Measurements from ENCODE around the gene ENAM.
"Not testable (repeated sequence)": the region's sequence is repeated elsewhere in the genome, so short reads cannot be mapped to it uniquely, and the experiment has no call there.

The ENAM gene

DNA sequence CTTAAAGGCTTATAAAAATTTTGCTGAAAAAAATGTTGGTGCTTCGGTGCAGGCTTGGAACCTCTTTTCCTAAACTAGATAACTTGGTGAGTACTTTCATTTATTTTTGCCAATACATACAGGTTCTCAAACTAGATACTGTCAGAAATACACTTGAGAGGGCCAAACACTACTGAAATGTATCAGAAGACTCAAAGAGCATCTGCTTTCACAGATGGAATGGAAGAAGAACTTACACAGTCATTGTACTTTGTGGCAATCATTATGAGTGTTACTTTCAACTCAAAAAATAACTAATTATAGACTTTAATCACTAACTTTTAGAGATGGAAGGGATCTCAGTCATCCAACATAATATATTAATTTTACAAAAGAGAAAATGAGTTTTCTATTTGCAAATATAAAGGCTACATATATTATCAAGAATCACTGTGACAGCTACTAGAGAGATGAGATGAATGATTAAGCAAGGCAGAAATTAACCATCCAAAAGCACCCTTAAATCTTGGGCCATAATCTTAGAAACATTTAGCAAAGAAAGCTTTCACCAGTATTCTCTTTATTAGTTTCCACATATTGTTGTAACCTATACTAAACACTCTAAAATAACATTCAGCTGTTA is 1.0 kb downstream of the ENAM start:
- DNase-seq (ENCODE audit: low read depth in 2 of 2), result no peak

DNA sequence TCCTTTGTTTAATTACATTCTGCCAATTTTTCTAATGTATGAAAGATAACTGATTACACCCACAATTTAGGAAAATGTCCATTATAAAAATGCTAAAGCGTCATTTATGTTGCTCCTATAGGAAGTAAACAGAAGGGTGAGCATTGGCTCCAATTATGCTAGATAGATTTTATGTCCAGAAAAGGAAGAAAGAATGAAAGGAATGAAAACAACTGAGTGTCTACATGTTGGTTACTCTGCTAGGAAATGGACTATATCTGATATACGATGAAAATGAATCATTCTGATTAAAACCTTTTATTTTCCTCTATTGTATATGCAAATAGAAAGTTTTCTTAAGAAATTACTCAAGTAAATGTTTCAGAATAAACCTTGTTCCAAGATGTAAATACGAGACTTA is 1.6 kb downstream of the ENAM start:
- DNase-seq (ENCODE audit: low read depth in 2 of 2), result no peak

DNA sequence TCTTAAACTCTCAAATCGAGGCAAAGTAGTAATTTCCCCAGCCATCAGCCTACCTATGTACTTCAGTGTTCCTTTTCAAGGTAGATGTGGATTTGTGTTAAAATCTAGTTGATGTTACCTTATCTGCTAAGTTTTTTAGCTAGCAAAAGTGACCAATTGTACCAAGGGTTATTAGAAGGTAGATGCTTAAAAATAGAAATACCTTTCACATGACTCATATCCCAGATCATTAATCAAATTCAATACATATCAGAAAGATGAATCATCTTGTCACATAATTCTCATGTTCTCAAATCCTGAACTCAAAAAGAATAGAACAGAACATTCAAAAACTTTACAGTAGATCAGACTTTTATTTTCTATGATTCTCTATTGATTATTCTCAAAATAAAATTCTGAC is 3.5 kb downstream of the ENAM start:
- DNase-seq (ENCODE audit: low read depth in 2 of 2), result no peak

DNA sequence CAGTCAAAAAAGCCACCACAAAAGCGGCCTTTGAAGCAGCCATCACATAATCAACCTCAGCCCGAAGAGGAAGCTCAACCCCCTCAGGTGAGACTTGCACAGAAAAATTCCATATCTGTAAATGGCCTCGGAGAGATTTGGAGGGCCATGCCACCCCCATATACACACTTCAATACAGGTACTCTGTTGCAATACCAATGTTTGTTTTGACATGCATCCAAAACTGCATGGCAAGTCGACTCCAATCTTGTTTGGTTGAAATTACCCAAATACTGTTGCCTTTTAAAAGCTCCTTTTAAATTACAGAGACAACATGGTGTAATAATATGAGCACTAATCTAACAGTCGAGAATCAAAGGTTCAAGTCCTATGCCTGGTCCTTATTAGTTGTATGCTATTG is 5.9 kb downstream of the ENAM start:
- no peak for DNase-seq (ENCODE audit: low read depth in 2 of 2)

DNA sequence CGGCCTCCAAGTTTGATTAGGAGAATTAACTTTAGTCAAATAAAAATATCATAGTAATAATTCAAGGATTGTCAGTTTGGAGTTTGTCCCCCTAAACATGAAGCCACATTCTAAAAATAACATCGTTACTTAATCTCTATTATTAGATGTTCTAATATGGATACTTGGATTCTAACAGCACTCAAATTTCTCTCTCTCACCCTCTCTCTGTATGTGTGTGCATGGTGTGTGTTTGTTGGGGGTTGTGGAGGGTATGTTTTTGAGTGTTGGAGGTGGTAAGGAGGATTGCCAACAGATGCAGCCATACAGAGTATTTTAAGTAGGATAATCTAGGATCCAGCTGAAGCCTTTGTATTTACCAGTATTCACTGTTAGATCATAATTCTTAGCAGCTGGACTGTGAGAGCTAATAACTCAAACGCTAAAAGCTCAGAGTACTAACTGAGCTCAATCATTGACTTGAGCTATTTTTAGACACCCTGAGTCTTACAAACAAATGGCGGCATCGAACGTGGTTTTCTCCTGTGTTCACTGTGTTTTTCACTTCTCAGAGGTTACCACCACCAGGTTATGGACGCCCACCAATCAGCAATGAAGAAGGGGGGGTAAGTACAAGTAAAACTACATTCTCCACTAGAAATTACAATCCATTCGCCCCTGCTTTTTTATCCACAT is 8.8 kb downstream of the ENAM start:
- DNase-seq (ENCODE audit: low read depth in 2 of 2), result no peak

DNA sequence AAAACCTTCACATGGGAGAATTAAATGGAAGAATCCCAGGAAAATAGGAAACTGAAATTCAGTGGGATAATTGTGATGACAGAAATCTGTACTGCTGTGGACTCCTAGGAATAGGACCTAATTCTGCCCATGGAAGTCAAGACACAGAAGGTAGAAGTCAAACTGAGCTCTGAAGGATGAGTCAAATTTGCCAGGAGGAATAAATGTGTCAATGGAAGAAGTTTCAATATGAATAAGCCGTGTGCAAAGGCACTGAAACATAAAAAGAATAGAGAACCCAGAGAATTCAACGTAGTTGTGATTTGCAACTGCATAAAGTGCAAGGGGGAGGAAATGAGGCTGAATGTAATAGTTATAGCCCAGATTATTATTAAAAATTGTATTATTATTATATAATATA is 11.6 kb downstream of the ENAM start:
- DNase-seq (ENCODE audit: low read depth in 2 of 2), result no peak

DNA sequence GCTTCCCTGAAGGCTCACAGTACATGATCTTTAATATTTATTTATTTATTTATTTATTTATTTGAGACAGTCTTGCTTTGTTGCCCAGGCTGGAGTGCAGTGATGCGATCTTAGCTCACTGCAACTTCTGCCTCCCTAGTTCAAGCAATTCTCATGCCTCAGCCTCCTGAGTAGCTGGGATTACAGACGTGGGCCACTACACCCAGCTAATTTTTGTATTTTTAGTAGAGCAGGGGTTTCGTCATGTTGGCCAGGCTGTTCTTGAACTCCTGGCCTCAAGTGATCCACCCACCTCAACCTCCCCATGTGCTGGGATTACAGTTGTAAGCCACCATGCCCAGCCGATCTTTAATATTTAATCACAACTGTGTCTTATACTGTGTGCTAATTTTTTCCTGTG is 22.2 kb downstream of the ENAM start:
- DNase-seq (ENCODE audit: low read depth in 2 of 2), result not testable (repeated sequence)

DNA sequence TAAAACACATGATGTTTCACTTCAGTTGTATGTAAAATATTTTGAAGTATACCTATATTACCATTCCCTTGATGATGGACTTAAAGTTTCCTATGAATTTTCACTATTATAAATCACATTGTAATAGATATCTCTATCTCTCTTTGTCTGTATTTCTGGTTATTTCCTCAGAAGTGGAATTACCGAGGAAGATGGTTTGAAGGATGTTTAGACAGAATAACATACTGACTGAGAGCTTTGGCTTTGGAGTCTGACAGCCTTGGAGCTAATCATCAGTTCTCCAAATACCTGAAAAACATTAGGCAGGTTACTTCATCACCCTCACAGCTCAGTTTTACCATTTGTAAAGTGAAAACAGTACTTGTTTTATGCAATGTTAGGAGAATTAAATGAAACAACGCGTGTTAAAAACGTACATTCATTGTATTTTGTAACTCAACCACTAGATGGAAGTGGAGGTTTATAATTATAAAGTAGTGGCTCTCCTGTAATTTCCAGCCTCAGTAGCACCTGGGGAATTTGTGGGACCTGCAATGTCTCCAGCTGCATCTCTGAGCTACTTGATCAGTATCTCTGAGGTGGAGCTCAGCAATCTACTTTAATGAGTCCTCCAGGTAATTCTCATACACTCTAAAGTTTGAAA is 23.4 kb downstream of the ENAM start:
- DNase-seq (ENCODE audit: low read depth in 2 of 2), result no peak

DNA sequence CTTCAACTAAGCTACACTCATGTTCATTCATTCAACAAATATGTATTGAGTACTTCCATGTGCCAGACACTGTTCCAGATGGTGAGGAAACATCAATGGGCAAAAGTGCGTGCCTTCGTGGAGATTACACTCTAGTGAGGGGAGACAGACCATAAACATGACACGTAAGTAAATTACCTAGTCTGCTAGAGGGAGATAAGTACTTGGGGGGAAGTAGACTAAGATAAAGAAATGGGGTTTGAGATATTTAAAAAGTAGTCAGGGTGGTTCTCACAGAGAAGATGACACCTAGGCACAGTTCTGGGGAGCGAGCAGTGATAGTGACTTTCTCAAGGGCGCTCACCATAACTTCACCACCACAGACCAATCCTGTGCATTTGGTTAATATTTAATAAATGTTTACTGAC is 26.1 kb downstream of the ENAM start:
- DNase-seq (ENCODE audit: low read depth in 2 of 2), result no peak

DNA sequence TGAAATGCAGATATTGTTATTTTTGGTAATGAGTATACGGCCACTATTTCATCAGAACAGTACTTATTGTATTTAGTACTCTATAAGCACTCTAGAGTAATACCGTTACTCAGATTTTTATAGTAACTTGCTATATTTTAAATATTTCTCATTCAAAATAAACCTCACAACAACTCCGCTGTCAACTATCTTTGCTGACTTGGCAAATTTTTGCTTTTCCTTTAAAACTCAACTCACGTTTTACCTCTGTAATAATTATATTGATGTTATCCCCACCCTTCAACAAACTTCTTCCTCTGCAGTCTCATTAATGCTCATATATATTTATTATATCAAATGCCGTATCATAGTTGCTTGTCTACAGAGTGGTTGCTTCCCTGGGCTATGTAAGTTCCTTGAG is 28.8 kb downstream of the ENAM start:
- no peak for DNase-seq (ENCODE audit: low read depth in 2 of 2)

DNA sequence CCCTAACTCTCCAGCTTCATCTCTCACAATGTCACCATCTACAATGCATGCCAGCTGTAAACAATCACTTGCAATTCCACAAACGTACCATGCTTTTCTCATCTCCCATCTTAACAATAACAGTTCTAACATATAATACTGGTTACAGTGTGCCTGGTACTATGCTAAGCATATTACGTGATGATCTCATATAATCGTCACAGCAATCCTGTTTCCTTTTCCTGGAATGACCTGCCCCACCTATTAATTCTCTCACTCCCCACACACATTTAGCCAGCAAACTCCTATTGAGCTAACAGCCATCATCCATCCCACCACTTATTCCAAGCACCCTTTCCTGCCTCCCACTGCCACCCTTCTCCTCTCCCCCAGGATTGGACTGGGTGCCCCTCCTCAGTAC is 29.9 kb downstream of the ENAM start:
- no peak for DNase-seq (ENCODE audit: low read depth in 2 of 2)

DNA sequence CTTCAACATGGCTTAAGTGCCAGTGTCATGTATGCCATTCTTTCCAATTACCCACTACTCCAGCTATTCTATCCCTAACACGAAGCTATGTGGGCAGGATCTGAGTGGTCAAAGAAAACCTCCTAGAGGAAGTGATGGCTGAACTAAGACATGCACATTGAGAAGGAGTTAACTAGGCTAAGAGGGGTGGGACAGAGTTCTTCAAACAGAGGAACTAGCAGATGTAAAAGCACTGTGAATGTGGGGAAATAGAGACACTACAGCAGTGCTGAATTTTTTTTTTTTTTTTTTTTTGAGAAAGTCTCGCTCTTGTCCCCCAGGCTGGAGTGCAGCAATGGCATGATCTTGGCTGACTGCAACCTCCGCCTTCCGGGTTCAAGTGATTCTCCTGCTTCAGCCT is 31.6 kb downstream of the ENAM start:
- no peak for DNase-seq (ENCODE audit: low read depth in 2 of 2)

DNA sequence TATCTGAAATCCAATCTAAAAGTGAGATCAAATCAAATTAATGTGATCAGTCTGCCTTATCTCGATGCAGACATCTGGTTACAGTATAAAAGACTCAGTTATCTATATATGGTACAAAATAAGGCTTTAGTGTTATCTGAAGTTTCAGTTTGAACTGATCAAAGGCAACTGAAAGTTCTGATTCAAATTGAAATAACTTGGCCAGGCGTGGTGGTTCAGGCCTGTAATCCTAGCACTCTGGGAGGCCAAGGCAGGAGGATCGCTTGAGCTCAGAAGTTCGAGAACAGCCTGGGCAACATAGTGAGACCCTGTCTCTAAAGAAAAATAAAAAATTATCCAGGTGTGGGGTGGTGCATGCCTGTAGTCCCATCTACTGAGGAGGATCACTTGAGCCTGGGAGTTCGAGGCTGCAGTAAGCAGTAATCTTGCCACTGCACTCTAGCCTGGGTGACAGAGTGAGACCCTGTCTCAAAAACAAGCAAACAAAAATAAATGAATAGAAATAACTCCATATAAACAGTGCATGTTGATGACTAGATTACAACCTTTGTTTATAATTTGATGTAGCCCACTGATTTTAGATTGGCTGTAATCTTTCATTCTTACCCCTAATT is 32.9 kb downstream of the ENAM start:
- DNase-seq (ENCODE audit: low read depth in 2 of 2), result not testable (repeated sequence)

DNA sequence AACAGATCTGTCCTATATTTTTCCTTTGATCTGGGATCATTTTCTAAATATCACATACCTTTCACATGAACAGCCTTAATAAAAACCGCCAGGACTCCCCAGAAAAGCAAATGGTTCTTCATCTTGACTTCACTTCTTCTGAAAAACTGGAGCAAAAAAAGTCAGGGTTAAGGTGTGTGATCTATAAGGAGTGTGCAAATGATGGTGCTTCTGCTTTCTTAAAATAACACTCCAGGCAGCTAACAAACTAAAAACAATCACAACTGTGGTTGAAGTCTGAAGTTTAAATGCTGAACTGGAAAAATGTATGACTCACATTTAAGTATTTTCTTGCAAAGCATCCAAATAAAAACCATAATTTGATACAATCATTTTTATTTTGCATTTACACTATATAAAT is 37.8 kb downstream of the ENAM start, which contains the start of gene JCHAIN:
Gene JCHAIN, minus strand, starts transcription at position 140 of the 400 bp plus-strand sequence. Its CDS starts 18 bp downstream, at position 122.
- no peak for DNase-seq (ENCODE audit: low read depth in 2 of 2)

DNA sequence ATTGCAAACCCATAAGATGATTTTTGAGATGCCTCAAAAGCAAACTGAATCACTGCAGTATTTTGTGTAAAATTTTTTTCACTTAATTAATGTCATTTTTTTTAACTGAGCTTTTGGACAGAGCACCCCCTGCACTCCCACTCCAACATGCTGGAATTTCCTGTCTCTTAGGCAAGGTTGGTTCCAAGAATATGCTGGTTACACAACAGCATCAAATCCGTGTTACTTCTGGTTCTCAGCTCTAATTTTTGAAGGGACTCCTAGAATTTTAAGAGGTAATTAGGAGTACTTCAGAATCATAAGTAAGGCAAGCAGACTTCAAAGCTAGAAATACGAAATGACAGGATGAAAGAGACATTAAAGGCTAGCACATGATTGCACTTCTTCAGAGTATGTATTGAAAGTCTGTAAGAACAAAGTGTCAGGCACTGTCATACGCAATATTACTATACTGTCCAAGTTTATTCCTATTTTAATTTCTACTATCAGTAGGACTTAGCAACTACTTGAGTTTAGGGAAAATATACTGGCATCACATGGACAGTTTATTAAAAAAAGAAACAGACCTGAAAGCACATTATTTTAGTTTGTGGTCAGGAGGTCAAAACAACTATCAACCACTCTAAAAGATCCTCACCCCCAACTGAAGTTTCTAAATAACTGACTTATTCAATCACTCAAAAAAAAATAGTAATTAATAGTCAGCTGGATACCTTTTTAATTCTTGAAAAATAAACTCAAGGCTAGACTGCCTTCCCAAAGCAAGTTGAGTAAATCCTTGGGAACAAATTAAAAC is 39.4 kb downstream of the ENAM start:
- DNase-seq (ENCODE audit: low read depth in 2 of 2), result no peak

DNA sequence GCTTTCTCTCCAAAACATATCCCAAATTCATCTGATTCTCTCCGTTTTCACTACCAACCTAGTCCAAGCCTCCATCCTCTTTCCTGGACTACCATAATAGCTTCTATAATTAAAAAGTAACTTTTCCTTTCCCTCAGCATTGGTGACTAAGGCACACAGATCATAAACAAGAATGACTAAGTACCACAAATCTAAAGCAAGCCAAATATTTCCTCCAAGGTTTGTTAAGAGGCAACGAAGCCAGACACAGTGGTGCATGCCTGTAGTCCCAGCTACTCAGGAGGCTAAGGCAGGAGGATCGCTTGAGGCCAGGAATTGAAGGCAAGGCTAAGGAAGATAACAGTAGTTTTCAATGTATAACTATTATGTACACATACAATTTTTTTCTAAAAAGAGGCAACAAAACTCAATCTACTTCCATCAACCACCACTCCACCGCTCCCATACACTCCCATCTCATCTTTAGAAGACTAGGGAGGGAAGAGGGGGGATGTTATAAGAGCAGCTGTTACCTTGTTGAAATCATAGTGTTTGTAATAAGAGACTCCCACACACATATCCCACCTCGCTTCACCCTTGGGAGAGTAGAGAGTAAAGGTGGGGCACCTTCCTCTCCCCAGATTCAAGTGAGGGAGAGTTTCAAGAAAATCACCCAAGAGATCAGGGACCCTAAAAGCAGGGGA is 41.9 kb downstream of the ENAM start:
- DNase-seq (ENCODE audit: low read depth in 2 of 2), result no peak

DNA sequence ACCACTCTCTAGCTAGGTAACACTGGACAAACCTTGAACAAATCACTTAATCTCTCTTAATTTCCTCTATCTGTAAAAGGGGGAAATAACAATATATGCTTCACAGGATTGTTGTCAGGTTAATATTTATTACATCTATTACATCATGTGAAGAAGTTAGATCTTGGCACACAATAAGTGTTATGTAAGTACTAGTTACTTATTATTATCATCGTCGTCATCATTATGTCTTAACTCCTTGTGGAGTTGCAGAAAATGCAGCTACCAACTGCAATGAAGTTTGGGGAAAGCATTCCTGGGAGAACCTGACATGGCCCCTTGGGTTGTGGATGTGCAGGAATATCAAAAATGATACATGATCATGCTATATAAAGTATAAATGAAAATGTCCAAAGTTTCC is 42.5 kb downstream of the ENAM start:
- no peak for DNase-seq (ENCODE audit: low read depth in 2 of 2)

DNA sequence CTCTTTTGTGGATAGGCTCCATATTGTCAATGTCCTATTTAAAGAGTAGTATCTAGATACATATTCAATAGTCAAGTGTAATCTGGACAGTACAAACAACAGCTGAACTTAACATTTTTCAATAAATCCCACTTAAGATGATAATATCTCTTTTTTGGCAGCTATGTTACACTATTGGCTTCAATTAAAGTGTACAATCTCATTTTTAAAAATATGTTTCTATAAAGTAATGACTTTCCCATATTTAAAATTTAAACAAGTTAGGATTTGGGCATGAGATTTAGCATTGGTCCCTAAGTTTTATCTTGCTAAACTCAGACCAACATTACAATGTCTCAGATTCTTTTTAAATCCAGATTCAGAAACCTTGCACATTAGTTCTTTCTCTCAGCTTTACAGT is 45.6 kb downstream of the ENAM start:
- no peak for DNase-seq (ENCODE audit: low read depth in 2 of 2)

DNA sequence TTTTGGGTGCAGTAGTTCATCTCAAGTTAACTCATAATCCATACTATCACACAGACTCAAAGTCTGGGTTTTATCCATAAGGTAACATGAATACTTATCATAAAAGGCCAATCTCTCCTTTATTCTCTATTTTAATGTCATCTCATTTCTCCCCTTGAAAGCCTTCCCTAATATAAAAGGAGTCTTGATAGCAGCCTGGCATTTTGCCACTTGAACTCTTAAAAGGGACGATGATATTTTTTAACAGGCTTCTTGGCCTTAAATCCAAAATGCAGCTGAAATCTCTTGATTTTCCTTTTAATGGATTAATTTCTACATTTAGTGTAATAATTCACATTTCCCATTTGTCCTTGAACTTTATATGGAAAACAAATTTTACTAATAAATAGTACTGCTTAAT is 46.2 kb downstream of the ENAM start:
- no peak for DNase-seq (ENCODE audit: low read depth in 2 of 2)

DNA sequence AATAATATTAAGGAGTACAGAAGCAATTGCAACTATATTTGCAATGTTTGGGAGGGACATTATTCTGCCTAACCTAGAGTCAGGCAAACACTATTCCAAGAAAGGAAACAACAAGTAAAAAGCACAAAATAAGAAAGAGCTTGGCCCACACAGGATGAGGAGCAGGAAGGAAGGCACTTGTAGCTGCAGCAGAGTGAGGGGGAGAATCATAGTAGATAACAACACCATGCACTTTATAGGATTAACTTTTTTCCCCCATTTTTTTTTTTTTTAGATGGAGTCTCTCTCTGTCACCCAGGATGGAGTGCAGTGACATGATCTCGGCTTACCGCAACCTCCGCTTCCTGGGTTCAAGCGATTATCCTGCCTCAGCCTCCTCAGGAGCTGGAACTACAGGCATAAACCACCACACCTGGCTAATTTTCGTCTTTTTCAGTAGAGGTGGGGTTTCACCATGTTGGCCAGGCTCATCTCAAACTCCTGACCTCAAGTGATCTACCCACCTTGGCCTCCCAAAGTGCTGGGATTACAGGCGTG is 48.1 kb downstream of the ENAM start:
- DNase-seq (ENCODE audit: low read depth in 2 of 2), result no peak

DNA sequence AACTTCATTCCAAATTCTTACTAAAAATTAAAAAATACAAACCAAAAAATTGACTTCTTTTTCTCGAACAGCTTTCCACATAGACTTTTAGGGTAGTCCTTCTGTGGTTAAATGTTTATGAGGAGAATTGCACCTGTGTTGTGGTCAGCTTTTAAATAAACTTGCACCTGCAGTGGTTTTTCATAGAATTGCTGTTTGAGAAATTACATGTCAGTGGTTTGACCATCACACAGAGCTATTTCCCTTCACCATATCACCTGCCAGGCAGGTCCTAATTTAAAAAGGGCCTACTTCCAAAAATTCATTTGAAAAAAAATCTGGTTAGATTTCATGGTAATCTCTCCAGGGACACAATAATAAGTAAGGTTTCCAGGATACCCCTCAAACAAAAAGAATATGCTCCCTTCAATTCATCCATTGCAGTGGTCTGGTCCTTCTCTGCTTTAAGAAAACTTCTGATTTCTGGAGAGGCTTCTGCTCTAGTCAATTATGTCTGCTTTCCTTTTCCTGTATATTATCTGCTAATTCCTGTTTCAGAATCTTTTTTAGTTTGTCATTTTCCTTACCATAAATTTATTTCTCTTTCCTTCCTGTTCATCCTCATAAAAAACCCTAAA is 49.9 kb downstream of the ENAM start:
- DNase-seq (ENCODE audit: low read depth in 2 of 2), result no peak
